ENCODE data around the gene HOXB5. TPM values are rescaled to one million over a fixed set of nuclear protein-coding genes. Genes with fewer than 3 reads are reported as not detected.
A peak's percentile ranks its signal among the peaks of the same experiment; 100 is the strongest.

Gene HOXB5
- total RNA-seq, 1 donor from 2014 or later: 2.4 TPM

DNA sequence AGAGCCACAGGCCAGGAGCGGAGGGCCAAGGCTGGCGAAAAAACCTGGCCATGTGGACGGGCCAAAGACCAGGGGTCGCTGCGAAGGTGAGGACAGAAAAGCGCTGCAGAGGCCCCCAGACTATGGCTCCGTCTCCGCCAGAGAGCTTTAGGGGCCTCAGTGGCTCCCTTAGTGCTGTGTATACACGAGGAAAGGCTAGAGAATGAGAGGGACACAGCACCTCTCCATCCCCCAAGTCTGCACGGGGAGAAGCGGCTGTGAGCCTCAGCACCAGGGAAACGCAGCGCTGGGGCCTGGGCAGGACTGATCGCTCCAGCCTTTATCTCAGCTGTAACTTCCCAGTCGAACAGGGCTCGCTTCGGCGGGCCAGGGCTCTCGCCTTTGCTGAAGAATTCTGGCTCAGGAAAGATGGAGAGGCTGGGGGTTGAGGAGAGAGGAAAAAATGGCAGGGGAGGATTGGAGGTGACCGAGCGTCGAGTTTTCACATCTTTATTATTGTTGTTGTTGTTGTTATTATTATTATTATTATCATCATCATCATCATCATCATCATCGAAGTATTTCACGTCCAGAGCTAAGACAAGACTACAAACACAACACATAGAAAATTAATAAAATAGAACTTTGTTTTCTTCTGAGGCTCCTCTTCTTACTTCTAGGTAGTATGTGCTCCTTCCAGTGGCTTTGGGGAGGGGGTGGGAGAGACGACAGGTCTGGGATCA lies 1.9 kb upstream of the HOXB5 start:
- no peak for ATAC-seq
- no peak for DNase-seq (ENCODE audit: low spot score)
- intact Hi-C loops (cut with DNase I): loop anchor here (5.0 kb wide), 1 partner anchor 248 kb away; no protein-coding TSS in a partner anchor

DNA sequence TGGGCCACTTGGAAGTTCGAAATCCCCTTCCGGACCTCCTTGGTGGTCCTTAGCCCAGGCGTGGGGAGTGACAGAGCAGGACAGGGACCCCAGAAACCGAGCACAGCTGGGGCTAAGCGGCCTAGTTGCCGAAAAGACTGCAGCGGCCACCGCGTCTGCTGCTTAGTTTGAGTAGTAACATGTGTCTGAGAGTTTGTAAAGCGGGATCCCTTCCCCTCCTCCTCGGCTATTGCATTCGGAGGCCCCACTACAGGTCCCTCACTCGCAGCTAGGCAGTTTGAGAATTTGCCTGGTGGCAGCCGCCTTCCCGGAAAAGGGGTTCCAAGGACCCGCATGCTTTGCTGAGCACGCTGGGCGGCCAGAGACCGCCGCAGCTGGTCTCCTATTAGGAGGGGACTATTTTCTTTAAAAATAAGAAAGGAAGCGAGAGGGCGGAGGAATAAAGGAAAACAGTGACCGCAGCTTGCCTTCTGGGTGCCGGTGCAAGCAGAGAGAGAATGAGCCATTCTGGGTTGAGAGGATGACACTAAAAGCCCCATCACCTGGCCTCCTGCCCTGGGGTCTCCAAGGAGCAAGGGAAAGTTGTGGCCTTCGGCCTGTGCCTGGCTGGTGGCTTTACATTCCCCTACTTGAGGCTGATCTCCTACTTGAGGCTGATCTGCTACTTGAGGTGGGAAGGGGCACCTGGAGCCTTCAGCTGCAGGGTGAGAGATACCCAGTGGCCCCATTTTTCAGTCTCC lies 1.1 kb upstream of the HOXB5 start:
- ATAC-seq (no peak), DNase-seq (ENCODE audit: low spot score) (no peak)
- intact Hi-C loops (cut with DNase I): loop anchor here (5.0 kb wide), 2 partner anchors 102 to 247 kb away; no protein-coding TSS in a partner anchor

DNA sequence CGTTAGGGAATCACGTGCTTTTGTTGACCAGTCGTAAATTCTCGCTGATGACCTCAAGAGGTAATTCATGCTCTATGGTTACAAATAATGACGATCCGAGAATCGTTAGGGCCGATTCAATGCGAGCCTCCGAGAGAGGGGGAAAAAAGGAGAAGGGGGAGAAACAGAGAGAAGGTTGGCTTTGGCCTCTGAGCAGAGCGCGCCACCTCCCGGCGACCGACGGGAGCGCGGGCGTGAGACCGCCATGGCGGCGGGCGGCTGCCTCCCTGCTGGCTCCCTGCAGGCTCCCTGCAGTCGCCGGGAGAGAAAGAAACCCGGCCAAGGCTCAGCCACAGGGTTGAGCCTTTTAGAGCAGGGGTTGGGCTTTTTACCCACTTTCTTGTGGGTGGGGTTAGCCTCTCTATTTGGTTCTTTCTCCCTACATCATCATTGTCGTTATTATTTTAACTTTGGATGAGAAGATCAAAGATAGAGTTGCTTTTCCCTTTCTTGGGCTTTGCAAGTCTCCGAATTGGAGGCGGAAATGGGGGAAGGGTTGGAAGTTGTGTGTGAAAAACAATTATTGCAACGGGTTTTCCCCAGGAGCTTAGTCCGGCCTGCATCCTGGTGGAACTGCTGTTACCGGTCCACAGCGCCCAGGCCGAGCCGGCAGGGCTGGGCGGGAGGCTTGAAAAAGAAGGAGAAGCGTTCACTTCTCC lies 410 bp upstream of the HOXB5 start:
- ATAC-seq: peak; percentile 76
- DNase-seq (ENCODE audit: low spot score): peak; percentile 89
- intact Hi-C loops (cut with DNase I): loop anchor here (5.0 kb wide), 1 partner anchor 102 kb away; no protein-coding TSS in a partner anchor

DNA sequence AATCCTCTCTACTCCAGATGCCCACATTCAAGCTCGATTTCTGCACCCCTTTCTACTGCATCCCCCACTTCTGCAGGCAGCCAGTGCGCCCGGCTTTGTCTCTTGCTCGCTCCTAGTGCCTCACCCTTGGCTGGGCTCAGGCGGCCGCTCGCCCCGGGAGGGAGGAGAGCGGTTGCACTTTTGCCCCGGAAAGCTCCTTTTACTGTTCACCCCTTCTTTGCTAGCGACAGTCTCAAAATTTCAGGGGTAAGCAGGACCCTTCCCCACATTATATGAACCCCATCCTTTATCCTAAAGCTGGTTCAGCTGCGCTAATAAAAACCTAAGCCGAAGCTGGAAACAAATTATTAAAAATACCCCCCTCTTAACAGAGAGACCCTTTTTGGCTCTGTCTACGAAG lies 1.0 kb downstream of the HOXB5 start:
- intact Hi-C loops (cut with DNase I): loop anchor here (5.0 kb wide), 1 partner anchor 100 kb away; no protein-coding TSS in a partner anchor
- peak; percentile 39 for ATAC-seq

DNA sequence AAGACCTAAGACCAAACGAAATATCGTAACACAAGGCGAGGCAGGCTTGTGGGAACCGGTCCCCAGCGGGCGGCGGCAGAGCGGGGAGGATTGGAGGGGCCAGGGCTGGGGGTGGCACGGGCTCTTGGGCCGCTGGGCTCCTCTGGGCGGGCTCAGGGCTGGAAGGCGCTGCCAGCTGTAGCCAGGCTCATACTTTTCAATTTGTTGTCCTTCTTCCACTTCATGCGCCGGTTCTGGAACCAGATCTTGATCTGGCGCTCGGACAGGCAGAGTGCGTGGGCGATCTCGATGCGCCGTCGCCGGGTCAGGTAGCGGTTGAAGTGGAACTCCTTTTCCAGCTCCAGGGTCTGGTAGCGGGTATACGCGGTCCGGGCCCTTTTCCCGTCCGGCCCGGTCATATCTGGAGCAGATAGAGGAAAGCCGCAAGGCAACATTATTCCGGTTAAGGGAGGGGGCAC lies 1.5 kb downstream of the HOXB5 start:
- intact Hi-C loops (cut with DNase I): loop anchor here (5.0 kb wide), 1 partner anchor 100 kb away; no protein-coding TSS in a partner anchor
- DNase-seq (ENCODE audit: low spot score): no peak
- ATAC-seq: no peak

More for the DNA sequence above, 1.0 kb downstream of the HOXB5 start:
- DNase-seq (ENCODE audit: low spot score): no peak

DNA sequence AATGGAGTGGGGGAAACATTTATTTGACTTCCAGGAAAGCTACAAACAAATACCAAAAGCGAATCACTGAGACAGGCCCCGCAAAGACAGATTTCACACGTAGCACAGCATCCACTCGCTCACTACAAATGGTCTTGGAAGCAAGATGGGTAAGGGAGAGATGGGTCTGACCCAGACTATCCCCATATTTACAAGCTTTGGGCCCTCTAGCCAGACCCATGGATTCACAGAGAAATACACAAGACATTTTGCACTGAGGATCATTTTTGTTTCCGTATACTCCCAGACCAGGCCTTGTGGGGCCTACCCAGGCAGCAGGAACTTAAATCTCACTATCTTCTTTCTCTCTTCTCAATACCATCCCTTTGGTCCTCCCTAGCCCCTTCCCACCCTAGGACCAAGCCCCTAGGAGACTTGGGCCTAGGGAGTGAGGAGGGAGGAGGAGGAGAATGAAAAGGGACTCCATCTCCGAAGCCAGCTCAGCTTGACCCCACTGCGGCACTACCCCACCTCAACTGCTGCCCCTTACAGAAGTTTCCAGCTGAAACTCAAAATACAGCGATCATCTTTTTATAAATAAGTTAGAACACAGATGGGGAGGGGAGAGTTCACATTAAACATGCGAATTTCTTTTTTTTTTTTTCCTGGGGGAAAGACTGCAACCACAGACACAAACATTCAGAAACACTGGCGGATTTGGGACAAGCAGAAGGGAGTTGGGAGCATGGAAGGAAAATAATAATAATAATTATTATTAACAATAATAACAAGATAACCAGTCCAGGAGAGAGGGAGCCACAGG lies 2.1 kb downstream of the HOXB5 start:
- no peak for ATAC-seq
- intact Hi-C loops (cut with DNase I): loop anchor here (5.0 kb wide), 1 partner anchor 99 kb away; no protein-coding TSS in a partner anchor
- no peak for DNase-seq (ENCODE audit: low spot score)

DNA sequence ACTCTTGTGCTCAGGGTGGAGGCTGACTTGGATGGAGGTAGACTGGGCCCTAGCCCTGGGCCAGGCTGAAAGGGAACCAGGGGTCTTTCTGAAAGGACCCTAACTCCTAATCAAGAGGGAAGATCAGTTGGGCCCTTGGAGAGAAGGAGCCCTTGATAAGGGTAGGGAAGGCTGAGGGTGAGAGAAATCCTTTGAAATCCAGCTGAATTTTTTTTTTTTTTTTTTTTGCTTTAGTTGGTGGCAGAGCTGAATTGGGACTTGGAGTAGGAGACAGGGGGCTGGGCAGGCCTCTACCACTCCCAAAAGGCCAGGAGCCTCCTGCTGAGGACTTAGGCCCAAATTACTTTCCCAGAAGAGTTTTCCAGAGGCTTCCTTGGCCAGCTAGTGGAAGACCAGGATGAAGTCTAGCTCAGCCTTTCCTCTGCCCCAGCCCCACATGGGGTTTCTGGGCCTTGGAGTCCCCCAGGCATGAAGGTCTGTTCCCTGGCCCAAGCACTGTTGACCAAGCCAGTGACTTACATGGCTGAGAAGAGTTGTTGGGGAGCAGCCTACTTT lies 2.9 kb downstream of the HOXB5 start:
- intact Hi-C loops (cut with DNase I): loop anchor here (5.0 kb wide), 1 partner anchor 98 kb away; no protein-coding TSS in a partner anchor
- ATAC-seq: no peak
- no peak for DNase-seq (ENCODE audit: low spot score)

DNA sequence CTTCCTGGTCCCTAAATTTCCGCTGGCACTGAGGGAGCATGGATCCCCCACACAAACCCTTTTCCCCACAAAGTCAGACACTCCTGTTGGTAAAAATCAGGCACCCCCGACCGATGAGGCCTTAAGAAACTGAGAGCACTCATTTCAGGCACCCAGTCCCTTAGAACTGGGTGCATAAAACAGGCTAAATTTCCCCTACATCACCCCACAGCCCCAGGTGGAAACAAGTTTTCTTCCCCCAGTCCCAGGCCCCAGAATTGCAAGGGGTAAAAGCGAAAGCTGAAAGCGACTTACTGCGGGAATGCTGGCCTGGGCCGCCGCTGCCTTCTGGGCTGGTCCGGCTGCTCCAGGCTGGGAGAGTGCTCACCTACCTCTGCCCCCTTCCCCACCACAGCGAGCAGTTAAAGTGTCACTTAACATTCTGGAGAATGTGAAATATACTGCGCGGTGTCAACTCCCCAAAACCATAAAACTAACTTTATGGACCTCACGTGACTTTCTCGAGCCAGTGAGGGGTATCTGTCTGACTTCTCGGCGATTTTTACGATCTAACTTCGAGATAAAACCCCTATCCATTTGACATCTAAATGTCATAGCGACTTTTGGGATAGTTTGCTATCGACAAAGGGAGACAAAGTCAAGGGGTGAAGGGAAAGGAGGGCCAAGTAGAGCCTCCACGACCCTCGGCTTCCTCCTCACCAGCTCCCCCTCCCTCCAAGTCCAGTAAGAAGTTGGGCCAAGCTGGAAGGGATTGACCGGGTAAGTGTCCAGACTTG lies 3.6 kb downstream of the HOXB5 start, which contains the start of gene HOXB3:
HOXB3 (minus strand) TSS at position 411 of the 776 bp plus-strand sequence. CDS start 37,767 bp downstream, outside the sequence.
- ATAC-seq: no peak
- intact Hi-C loops (cut with DNase I): loop anchor here (5.0 kb wide), 1 partner anchor 98 kb away; no protein-coding TSS in a partner anchor

DNA sequence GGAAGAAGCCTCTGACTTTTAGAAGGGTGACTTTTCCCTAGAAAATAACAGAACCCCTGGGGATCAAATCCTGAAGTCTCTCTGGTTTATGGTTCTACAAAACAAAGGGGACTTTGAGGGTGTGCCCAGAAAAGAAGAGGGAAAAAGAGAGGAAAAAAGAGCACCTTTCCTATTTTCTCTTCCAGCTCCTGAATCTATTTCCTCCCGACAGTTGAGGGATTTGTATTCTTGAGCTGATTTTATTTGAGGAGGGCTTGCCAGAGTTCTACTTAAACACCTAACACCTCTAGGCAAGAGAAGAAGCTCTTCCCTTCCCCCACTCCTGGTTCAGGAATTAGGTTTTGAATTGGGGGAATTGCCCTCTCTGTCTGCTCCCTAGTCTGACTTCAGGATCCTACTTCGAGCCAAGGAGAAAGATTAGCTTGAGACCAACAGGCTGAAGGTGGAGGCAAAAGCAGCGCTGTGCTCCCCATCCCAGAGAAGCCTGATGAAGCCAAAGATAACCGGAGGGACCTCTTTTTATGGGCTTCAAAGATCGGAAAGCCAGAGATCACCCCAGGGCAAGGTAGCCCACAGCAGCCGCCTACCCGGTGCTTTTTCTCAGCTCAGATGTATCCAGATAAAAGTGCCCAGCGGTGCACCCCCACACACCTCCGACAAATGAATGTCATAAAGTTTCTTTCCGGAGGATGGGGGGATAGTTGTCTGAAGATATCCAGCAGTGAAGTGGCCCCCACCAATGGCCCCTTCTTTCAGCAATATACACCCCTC lies 4.3 kb downstream of the HOXB5 start:
- intact Hi-C loops (cut with DNase I): no loop called here
- no peak for ATAC-seq
- no peak for DNase-seq (ENCODE audit: low spot score)

More for the DNA sequence above, 3.6 kb downstream of the HOXB5 start, which contains the start of gene HOXB3:
- no peak for DNase-seq (ENCODE audit: low spot score)

DNA sequence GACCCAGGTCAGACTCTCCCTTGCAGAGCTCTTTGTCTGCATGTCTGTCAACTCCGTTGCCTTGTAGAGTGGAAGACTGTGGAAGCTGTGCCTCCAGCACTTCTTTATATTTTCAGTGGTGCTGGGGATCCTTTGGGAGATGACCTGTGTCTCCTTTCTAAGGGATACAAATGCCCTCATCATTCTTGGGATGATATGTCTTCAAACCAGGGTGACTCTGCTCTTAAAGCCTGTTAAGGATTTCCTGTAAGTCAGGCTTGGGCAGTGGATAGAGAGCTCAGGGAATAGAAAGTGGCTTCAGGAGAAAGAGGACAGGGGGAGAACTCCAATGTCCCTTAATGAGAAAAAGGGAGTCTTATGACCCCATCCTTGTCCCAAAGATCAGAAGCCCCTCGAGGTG lies 5.1 kb downstream of the HOXB5 start:
- intact Hi-C loops (cut with DNase I): no loop called here
- DNase-seq (ENCODE audit: low spot score) (no peak), ATAC-seq (no peak)

DNA sequence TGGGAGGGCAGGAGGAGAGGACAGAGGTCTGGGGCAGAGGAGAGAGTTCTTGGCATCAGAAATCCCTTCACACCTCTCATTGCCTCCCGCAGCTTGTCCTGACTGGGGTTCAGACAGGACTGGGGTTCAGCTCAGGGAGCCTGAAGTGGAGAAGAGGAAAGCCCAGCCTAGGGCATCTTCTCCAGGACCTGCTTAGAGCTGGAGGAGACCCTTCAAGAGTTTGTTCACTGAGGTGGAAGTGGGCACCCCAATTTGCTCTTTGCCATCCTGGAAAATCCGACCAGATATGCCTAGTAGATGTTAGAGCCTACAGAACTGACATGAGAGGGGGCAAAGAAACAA lies 5.5 kb downstream of the HOXB5 start:
- ATAC-seq (no peak), DNase-seq (ENCODE audit: low spot score) (no peak)
- intact Hi-C loops (cut with DNase I): no loop called here

DNA sequence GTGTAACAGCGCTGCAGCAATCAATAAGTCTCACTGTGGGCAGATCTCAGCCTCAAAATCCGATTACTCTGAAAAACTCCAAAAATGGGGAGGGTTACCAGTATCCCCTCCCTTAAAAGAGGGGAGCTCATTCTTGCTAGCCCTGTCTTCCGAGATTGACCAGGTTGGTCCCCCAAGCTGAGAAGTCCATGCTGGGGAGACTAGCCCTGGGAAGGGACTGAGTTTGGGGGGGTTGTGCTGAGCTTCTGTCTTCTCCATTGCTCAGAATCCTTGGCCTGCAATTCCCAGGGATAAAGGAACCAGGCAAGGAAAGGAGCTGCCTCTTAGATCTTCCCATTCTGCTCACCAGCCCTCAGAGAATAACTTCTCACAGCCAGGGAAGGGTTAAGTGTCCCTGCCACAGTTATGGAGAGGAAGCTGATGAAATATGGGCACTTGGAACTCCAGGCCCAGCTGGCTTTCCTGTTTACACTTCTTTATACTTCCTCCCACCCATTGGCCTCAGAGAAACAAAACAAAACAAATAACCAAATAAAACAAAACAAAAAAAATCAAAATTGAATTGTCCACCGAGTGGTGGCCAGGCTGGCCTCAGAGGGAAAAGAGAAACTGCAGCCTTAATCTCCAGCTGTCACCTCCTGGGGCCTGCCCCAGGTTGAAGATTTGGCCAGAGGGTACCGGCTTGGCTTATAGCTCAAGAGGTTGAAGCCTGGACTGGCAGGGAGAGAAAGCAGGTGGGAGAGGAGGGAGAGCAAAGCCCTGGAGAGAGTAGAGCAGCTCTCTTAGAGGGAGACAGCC lies 6.1 kb downstream of the HOXB5 start:
- DNase-seq (ENCODE audit: low spot score): no peak
- ATAC-seq: no peak
- intact Hi-C loops (cut with DNase I): no loop called here

DNA sequence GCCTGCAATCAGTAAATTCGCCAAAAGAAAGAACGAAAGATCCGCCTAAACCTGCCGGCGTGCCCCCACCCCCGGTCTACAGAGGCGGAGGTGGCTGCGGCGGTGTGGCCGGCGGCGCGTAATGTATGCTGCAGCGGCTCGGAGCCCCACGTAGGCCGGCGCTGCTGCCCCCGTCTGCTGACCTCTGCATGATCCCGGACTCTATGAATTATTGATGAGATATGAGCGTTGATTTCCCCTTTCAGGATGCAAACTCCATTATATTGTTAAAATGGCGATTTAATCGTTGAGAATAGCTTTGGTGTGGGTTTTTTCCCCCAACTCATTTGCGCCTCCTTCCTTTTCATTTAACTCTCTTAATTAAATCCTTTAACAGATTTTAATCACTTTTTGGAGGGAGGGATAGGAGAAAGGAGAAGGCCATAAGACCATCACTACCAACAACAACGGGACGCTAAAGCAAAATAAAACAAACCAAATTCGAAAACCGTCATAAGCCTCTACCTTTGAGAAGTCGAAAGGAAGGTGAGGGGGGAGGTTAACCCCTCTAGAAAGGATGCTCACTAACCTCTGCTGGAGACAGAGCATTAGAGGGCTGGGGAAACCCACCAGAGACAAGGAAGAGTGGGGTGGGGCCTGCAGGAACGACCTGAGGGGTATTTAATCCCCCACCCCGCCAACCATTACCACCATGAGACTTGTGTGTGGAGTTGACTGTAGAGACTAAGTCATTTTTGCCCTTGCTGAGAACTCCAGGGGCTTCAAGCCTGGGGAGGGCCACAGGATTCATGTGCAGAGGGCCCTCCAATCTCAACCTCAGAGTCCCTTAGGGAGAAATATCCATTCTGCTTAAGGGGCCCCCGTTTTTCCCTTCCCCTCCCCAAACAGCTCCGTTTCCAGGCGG lies 7.0 kb downstream of the HOXB5 start:
- intact Hi-C loops (cut with DNase I): no loop called here
- DNase-seq (ENCODE audit: low spot score): no peak
- no peak for ATAC-seq

DNA sequence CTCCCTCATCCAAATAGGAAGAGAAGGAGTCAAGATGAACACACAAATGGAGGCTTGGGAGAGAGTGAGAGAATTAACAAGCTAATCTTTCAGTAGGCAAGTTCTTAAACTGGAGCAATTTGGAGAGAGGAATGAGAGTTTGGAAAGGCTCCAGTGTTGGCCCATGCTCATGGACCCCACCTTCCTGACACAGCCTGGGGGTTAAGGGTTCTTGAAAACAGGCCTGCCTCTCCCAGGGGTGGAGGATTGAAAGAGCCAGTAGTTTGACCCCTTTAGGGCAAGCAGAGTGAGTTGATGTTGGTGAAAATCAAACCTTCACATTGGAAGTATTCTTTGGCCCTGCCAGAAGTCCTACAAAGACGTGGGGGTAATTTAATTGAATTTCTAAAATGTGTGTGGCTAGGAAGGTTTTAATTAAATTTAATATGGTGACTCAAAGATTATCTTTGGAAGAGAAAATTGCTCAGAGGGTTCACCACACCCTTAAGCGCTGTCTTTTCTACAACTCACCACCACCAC lies 9.3 kb downstream of the HOXB5 start:
- ATAC-seq (no peak), DNase-seq (ENCODE audit: low spot score) (no peak)
- intact Hi-C loops (cut with DNase I): no loop called here

DNA sequence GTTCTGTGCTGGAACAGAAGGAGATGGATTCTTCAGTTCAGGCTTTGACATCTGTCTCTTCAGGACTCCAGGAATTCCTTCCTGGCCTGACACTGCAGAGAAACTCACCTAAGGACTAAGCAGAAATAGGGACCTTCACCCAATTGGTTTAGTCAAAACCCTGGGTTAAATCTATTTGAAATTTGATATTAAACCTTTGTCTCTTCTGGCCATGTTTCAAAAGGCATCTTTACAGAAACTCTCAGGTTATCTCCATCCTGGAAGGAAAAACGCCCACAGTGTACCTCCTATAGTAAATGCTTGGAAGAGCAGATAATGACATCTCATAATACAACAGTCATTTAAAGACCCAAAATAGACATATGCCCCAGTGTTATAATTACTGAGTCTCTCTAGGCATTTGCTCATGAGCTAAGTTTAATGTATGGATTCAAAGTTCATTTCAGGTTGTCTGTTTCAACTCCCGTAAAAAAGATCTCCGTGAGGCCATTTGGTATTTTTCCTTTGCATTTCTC lies 9.8 kb downstream of the HOXB5 start:
- intact Hi-C loops (cut with DNase I): no loop called here

More for the DNA sequence above, 9.8 kb downstream of the HOXB5 start:
- ATAC-seq: no peak
- no peak for DNase-seq (ENCODE audit: low spot score)

Data from sciatic nerve (tissue), 2 donors.